GM12874 (cell line): ENCODE results near the gene EID2B.

Source experiments
- CTCF ChIP-seq: IDR thresholded peaks from 2 replicates; pipeline ENCODE4 v1.5.1; 2011; ENCODE audit warnings: low read depth, mild to moderate bottlenecking, control low read depth, low read length, moderate library complexity; ENCODE audit not compliant: insufficient read depth

The EID2B gene

GRCh38 chr19:39555883-39556282, 23.2 kb upstream of the EID2B start:
- no peak for TF ChIP-seq CTCF

- TF ChIP-seq CTCF: no peak
Measured at GRCh38 chr19:39554701-39555311, 22.2 kb upstream of the EID2B start.

GRCh38 chr19:39553082-39553652, 20.5 kb upstream of the EID2B start:
- no peak for TF ChIP-seq CTCF

- TF ChIP-seq CTCF: no peak
Measured at GRCh38 chr19:39550197-39550596, 17.5 kb upstream of the EID2B start.

GRCh38 chr19:39546599-39546998, 13.9 kb upstream of the EID2B start:
- TF ChIP-seq CTCF: no peak

- no peak for TF ChIP-seq CTCF
Measured at GRCh38 chr19:39544911-39545310, 12.3 kb upstream of the EID2B start.

- TF ChIP-seq CTCF: no peak
Measured at GRCh38 chr19:39544226-39544903, 11.7 kb upstream of the EID2B start.
